ENCODE measurements around the gene MSS51. TPM values are rescaled to one million over a fixed set of nuclear protein-coding genes. Genes with fewer than 3 reads are reported as not detected.
A peak's percentile ranks its signal among the peaks of the same experiment; 100 is the strongest.

The MSS51 gene
- total and polyA plus RNA-seq, 4 donors: 2.4 to 6.4 (median 3.5) TPM

- DNase-seq (ENCODE audit: low read depth in 4 of 6, low spot score in 6 of 6): no peak
- WGBS (ENCODE audit: insufficient coverage): 100% methylated on average over 1 of the region's 2 CpGs
- no peak overlapping the region for H3K4me3 ChIP-seq (ENCODE audit: low read depth, low read length)
- H3K27me3 ChIP-seq (ENCODE audit: control insufficient read depth, insufficient read depth, low read length): no peaks in the 10 kb centered on the region
- no peaks in the 10 kb centered on the region for H3K4me1 ChIP-seq (ENCODE audit: control insufficient read depth, insufficient read depth, low read length)
- no peaks in the 10 kb centered on the region for H3K9me3 ChIP-seq (ENCODE audit: control insufficient read depth, insufficient read depth, low read length)
- H3K36me3 ChIP-seq (ENCODE audit: control insufficient read depth, insufficient read depth, low read length): peaks cover 22% of the 10 kb centered on the region
- no peak overlapping the region for H3K27ac ChIP-seq (ENCODE audit: low read depth, low read length)
Measured at GRCh38 chr10:73456187-73456890, 23.0 kb upstream of the MSS51 start.

- Histone ChIP-seq H3K9me3 (ENCODE audit: control insufficient read depth, insufficient read depth, low read length) (no peaks in the 10 kb centered on the region), H3K4me1 (ENCODE audit: control insufficient read depth, insufficient read depth, low read length) (no peaks in the 10 kb centered on the region), H3K36me3 (ENCODE audit: control insufficient read depth, insufficient read depth, low read length) (peaks cover 13% of the 10 kb centered on the region), H3K27me3 (ENCODE audit: control insufficient read depth, insufficient read depth, low read length) (no peaks in the 10 kb centered on the region), H3K27ac (ENCODE audit: low read depth, low read length) (no peak overlapping the region), H3K4me3 (ENCODE audit: low read depth, low read length) (no peak overlapping the region)
- WGBS (ENCODE audit: insufficient coverage): 80% methylated on average over 1 of the region's 1 CpG
- peak in 1 of 6 donors; percentile 43 for DNase-seq (ENCODE audit: low read depth in 4 of 6, low spot score in 6 of 6)
Measured at GRCh38 chr10:73449113-73449512, 15.8 kb upstream of the MSS51 start.

GRCh38 chr10:73448384-73448783, 15.0 kb upstream of the MSS51 start:
- H3K9me3 ChIP-seq (ENCODE audit: control insufficient read depth, insufficient read depth, low read length): no peaks in the 10 kb centered on the region

GRCh38 chr10:73446926-73447325, 13.6 kb upstream of the MSS51 start:
- Histone ChIP-seq H3K36me3 (ENCODE audit: control insufficient read depth, insufficient read depth, low read length) (peaks cover 16% of the 10 kb centered on the region), H3K27ac (ENCODE audit: low read depth, low read length) (no peak overlapping the region), H3K9me3 (ENCODE audit: control insufficient read depth, insufficient read depth, low read length) (no peaks in the 10 kb centered on the region), H3K4me3 (ENCODE audit: low read depth, low read length) (no peak overlapping the region), H3K27me3 (ENCODE audit: control insufficient read depth, insufficient read depth, low read length) (no peaks in the 10 kb centered on the region), H3K4me1 (ENCODE audit: control insufficient read depth, insufficient read depth, low read length) (no peaks in the 10 kb centered on the region)
- no peak for DNase-seq (ENCODE audit: low read depth in 4 of 6, low spot score in 6 of 6)

More at GRCh38 chr10:73448384-73448783, 15.0 kb upstream of the MSS51 start:
- Histone ChIP-seq H3K4me3 (ENCODE audit: low read depth, low read length) (no peak overlapping the region), H3K27me3 (ENCODE audit: control insufficient read depth, insufficient read depth, low read length) (no peaks in the 10 kb centered on the region), H3K27ac (ENCODE audit: low read depth, low read length) (no peak overlapping the region), H3K36me3 (ENCODE audit: control insufficient read depth, insufficient read depth, low read length) (peaks cover 13% of the 10 kb centered on the region), H3K4me1 (ENCODE audit: control insufficient read depth, insufficient read depth, low read length) (no peaks in the 10 kb centered on the region)
- WGBS (ENCODE audit: insufficient coverage): 89% methylated on average over 1 of the region's 1 CpG
- DNase-seq (ENCODE audit: low read depth in 4 of 6, low spot score in 6 of 6): no peak

- Histone ChIP-seq H3K4me1 (ENCODE audit: control insufficient read depth, insufficient read depth, low read length) (no peaks in the 10 kb centered on the region), H3K9me3 (ENCODE audit: control insufficient read depth, insufficient read depth, low read length) (no peaks in the 10 kb centered on the region), H3K27ac (ENCODE audit: low read depth, low read length) (no peak overlapping the region), H3K4me3 (ENCODE audit: low read depth, low read length) (no peak overlapping the region), H3K27me3 (ENCODE audit: control insufficient read depth, insufficient read depth, low read length) (no peaks in the 10 kb centered on the region), H3K36me3 (ENCODE audit: control insufficient read depth, insufficient read depth, low read length) (peaks cover 13% of the 10 kb centered on the region)
- WGBS (ENCODE audit: insufficient coverage): 80% methylated on average over 1 of the region's 1 CpG
- DNase-seq (ENCODE audit: low read depth in 4 of 6, low spot score in 6 of 6): no peak
Measured at GRCh38 chr10:73444457-73444856, 11.1 kb upstream of the MSS51 start.

- H3K4me1 ChIP-seq (ENCODE audit: control insufficient read depth, insufficient read depth, low read length): no peaks in the 10 kb centered on the region
- no peak overlapping the region for H3K27ac ChIP-seq (ENCODE audit: low read depth, low read length)
- no peaks in the 10 kb centered on the region for H3K27me3 ChIP-seq (ENCODE audit: control insufficient read depth, insufficient read depth, low read length)
- no peak overlapping the region for H3K4me3 ChIP-seq (ENCODE audit: low read depth, low read length)
- peaks cover 7% of the 10 kb centered on the region for H3K36me3 ChIP-seq (ENCODE audit: control insufficient read depth, insufficient read depth, low read length)
- no peaks in the 10 kb centered on the region for H3K9me3 ChIP-seq (ENCODE audit: control insufficient read depth, insufficient read depth, low read length)
- peak in 1 of 6 donors; percentile 25 for DNase-seq (ENCODE audit: low read depth in 4 of 6, low spot score in 6 of 6)
- no CpG with 5 or more reads among the region's 1 CpG for WGBS (ENCODE audit: insufficient coverage)
Measured at GRCh38 chr10:73439605-73440312, 6.4 kb upstream of the MSS51 start.

- Histone ChIP-seq H3K4me1 (ENCODE audit: control insufficient read depth, insufficient read depth, low read length) (no peaks in the 10 kb centered on the region), H3K27ac (ENCODE audit: low read depth, low read length) (no peak overlapping the region), H3K4me3 (ENCODE audit: low read depth, low read length) (no peak overlapping the region), H3K9me3 (ENCODE audit: control insufficient read depth, insufficient read depth, low read length) (no peaks in the 10 kb centered on the region), H3K36me3 (ENCODE audit: control insufficient read depth, insufficient read depth, low read length) (peaks cover 7% of the 10 kb centered on the region), H3K27me3 (ENCODE audit: control insufficient read depth, insufficient read depth, low read length) (no peaks in the 10 kb centered on the region)
- no CpG with 5 or more reads among the region's 1 CpG for WGBS (ENCODE audit: insufficient coverage)
- no peak for DNase-seq (ENCODE audit: low read depth in 4 of 6, low spot score in 6 of 6)
Measured at GRCh38 chr10:73439055-73439454, 5.7 kb upstream of the MSS51 start.

GRCh38 chr10:73432646-73433537, 469 bp downstream of the MSS51 start:
- peaks cover 9% of the 10 kb centered on the region for H3K36me3 ChIP-seq (ENCODE audit: control insufficient read depth, insufficient read depth, low read length)
- no peaks in the 10 kb centered on the region for H3K27me3 ChIP-seq (ENCODE audit: control insufficient read depth, insufficient read depth, low read length)
- 100% methylated on average over 1 of the region's 2 CpGs for WGBS (ENCODE audit: insufficient coverage)
- H3K4me3 ChIP-seq (ENCODE audit: low read depth, low read length): no peak overlapping the region
- H3K27ac ChIP-seq (ENCODE audit: low read depth, low read length): no peak overlapping the region
- no peaks in the 10 kb centered on the region for H3K9me3 ChIP-seq (ENCODE audit: control insufficient read depth, insufficient read depth, low read length)
- no peak for DNase-seq (ENCODE audit: low read depth in 4 of 6, low spot score in 6 of 6)
- H3K4me1 ChIP-seq (ENCODE audit: control insufficient read depth, insufficient read depth, low read length): no peaks in the 10 kb centered on the region

GRCh38 chr10:73426318-73426717, 7.0 kb downstream of the MSS51 start:
- Histone ChIP-seq H3K27me3 (ENCODE audit: control insufficient read depth, insufficient read depth, low read length) (no peaks in the 10 kb centered on the region), H3K27ac (ENCODE audit: low read depth, low read length) (no peak overlapping the region), H3K4me3 (ENCODE audit: low read depth, low read length) (no peak overlapping the region), H3K9me3 (ENCODE audit: control insufficient read depth, insufficient read depth, low read length) (no peaks in the 10 kb centered on the region), H3K4me1 (ENCODE audit: control insufficient read depth, insufficient read depth, low read length) (no peaks in the 10 kb centered on the region), H3K36me3 (ENCODE audit: control insufficient read depth, insufficient read depth, low read length) (peaks cover 46% of the 10 kb centered on the region)
- DNase-seq (ENCODE audit: low read depth in 4 of 6, low spot score in 6 of 6): no peak
- 100% methylated on average over 2 of the region's 4 CpGs for WGBS (ENCODE audit: insufficient coverage)
